Suppressor macrophage treated with lipopolysaccharide for 4 hours (primary cell): Measurements from ENCODE around the gene GHITM.
"Not testable (repeated sequence)": the region's sequence is repeated elsewhere in the genome, so short reads cannot be mapped to it uniquely, and the experiment has no call there.

Experiments used
- DNase-seq: peaks from one replicate; pipeline ENCODE4 v3.0.0-alpha.2; 2020

GHITM gene

GRCh38 chr10:84139126-84140035 lies at the start of gene GHITM:
TSS of gene GHITM (plus strand) at chr10:84139509. CDS start at chr10:84141501, 1,992 bp downstream.
- peak; percentile 100 for DNase-seq

- DNase-seq = no peak
Observed at GRCh38 chr10:84095811-84096497, 43.4 kb upstream of the GHITM start.

GRCh38 chr10:84097787-84098353 lies 41.4 kb upstream of the GHITM start:
- DNase-seq = peak; percentile 6

- no peak for DNase-seq
Observed at GRCh38 chr10:84098667-84099066, 40.6 kb upstream of the GHITM start.

- no peak for DNase-seq
Observed at GRCh38 chr10:84101042-84101441, 38.3 kb upstream of the GHITM start.

GRCh38 chr10:84108797-84109196 lies 30.5 kb upstream of the GHITM start:
- DNase-seq = no peak

- not testable (repeated sequence) for DNase-seq
Observed at GRCh38 chr10:84109772-84110171, 29.5 kb upstream of the GHITM start.

- not testable (repeated sequence) for DNase-seq
Observed at GRCh38 chr10:84113468-84113867, 25.8 kb upstream of the GHITM start.

GRCh38 chr10:84114088-84114667 lies 25.1 kb upstream of the GHITM start:
- no peak for DNase-seq

GRCh38 chr10:84117204-84117603 lies 22.1 kb upstream of the GHITM start:
- not testable (repeated sequence) for DNase-seq

GRCh38 chr10:84117686-84118394 lies 21.5 kb upstream of the GHITM start:
- DNase-seq = no peak

- no peak for DNase-seq
Observed at GRCh38 chr10:84118395-84119006, 20.8 kb upstream of the GHITM start.

GRCh38 chr10:84123362-84123761 lies 15.9 kb upstream of the GHITM start:
- no peak for DNase-seq

GRCh38 chr10:84125910-84126784 lies 13.2 kb upstream of the GHITM start:
- DNase-seq = not testable (repeated sequence)

GRCh38 chr10:84126785-84127167 lies 12.5 kb upstream of the GHITM start:
- DNase-seq = no peak

- no peak for DNase-seq
Observed at GRCh38 chr10:84135836-84136235, 3.5 kb upstream of the GHITM start.

- DNase-seq = no peak
Observed at GRCh38 chr10:84137811-84138210, 1.5 kb upstream of the GHITM start.

- peak; percentile 50 for DNase-seq
Observed at GRCh38 chr10:84138478-84139125, 707 bp upstream of the GHITM start.

- peak; percentile 52 for DNase-seq
Observed at GRCh38 chr10:84140036-84140379, 699 bp downstream of the GHITM start.

- no peak for DNase-seq
Observed at GRCh38 chr10:84147347-84147746, 8.0 kb downstream of the GHITM start.
